Measurements from ENCODE around the gene GDF7. TPM values are rescaled to one million over a fixed set of nuclear protein-coding genes. Genes with fewer than 3 reads are reported as not detected.

The GDF7 gene
- polyA plus RNA-seq, 1 of the 3 experiments (the other 2 are of a cell fraction), result 0.02 TPM

DNA sequence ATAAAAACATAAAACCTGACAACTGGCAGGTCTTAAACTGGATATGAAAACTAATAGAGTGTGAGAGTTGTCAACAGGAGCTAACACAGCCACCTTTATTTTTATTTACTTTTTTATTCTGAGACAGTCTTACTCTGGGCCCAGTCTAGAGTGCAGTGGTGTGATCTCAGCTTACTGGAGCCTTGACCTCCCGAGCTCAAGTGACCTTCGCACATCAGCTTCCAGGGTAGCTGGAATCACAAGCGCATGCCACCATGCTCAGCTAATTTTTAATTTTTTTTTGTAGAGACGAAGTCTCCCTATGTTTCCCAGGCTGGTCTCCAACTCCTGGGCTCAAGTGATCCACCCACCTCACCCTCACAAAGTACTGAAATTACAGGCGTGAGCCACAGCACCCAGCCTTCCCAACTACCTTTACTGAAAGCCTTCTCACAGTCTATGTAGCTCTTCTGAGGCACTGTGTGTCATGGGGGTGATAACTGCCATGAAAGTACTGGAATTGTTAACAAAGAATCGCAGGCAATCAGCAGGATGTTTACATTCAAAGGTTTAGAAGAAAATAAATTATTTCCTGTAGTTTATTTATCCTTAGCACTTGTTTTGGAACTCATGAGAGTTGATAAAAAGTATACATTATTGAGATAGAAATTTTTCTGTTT is 24.3 kb downstream of the GDF7 start:
- Histone ChIP-seq H3K9me3 (no peaks in the 10 kb centered on the region), H3K27ac (ENCODE audit: low read depth in 2 of 2, low read length in 1 of 2) (no peak overlapping the region)

DNA sequence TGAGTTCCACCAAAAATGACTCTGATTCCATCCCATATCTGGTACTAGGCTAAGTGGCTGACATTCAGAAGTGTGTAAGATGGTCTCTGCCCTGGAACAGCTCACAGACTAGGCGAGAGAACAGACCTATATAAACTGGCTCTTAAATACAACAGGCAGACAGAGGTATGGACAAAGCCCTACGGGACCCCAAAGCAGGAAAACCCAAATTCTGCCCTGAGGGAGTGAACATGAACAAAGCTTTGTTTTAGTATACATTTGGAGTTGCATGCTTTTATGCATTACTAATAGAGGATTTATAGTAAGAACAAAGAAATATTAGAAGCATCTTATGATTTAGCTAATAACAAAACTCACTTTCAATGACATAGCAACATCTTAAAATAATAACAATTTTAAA is 25.1 kb downstream of the GDF7 start:
- no peaks in the 10 kb centered on the region for H4K20me1 ChIP-seq (ENCODE audit: insufficient read depth)
- no peaks in the 10 kb centered on the region for H3K9me2 ChIP-seq
- H3K27me3 ChIP-seq (ENCODE audit: insufficient read depth), result no peaks in the 10 kb centered on the region
- H3K36me3 ChIP-seq (replicated peaks in 1 of 2; ENCODE audit: control insufficient read depth in 1 of 2, insufficient read depth in 2 of 2, low read length in 1 of 2), result peaks cover 1 to 34% of the 10 kb centered on the region in 2 experiments
- H3K9me3 ChIP-seq, result no peaks in the 10 kb centered on the region
- CTCF ChIA-PET, result interaction anchor here (0.9 to 2.7 kb wide), 9 partner anchors 9 to 427 kb away, joined by 3 to 16 read pairs (median 4); partner anchors contain the start of gene GDF7
- H3K79me2 ChIP-seq (ENCODE audit: insufficient read depth), result no peaks in the 10 kb centered on the region
- no peak overlapping the region for H2AFZ ChIP-seq (ENCODE audit: low read depth)
- POLR2A ChIA-PET, result no interaction called here
- H3K9ac ChIP-seq, result no peak overlapping the region
- WGBS (ENCODE audit: low lambda C conversion rate), result 91% methylated on average over 2 of the region's 2 CpGs
- no peak overlapping the region for H3K4me2 ChIP-seq
- no peak overlapping the region for H3K27ac ChIP-seq (ENCODE audit: low read depth in 2 of 2, low read length in 1 of 2)
- H3F3A ChIP-seq (replicated peaks; ENCODE audit: insufficient read depth), result no peaks in the 10 kb centered on the region
- no peaks in the 10 kb centered on the region; a peak in 1 of 4 replicates for H3K4me1 ChIP-seq (ENCODE audit: control insufficient read depth in 1 of 2, insufficient read depth in 2 of 2, low read depth in 1 of 2, low read length in 1 of 2)
- no peak for DNase-seq
- no peak overlapping the region for H3K4me3 ChIP-seq (ENCODE audit: low read depth in 2 of 2, low read length in 1 of 2)
- TF ChIP-seq, protein P1, sequence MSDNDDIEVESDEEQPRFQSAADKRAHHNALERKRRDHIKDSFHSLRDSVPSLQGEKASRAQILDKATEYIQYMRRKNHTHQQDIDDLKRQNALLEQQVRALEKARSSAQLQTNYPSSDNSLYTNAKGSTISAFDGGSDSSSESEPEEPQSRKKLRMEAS (IDR thresholded peaks at IDR 0.05; ENCODE audit: low read depth), result no peak
- no peak for TF ChIP-seq EP300 (IDR thresholded peaks at IDR 0.05; ENCODE audit: borderline replicate concordance in 1 of 2, low read depth in 1 of 2, low read length in 1 of 2)
- TF ChIP-seq ELF1 (IDR thresholded peaks at IDR 0.05), result no peak
- TF ChIP-seq CHD2 (IDR thresholded peaks at IDR 0.05; ENCODE audit: low read length, partially characterized antibody), result no peak
- TF ChIP-seq, protein P2, sequence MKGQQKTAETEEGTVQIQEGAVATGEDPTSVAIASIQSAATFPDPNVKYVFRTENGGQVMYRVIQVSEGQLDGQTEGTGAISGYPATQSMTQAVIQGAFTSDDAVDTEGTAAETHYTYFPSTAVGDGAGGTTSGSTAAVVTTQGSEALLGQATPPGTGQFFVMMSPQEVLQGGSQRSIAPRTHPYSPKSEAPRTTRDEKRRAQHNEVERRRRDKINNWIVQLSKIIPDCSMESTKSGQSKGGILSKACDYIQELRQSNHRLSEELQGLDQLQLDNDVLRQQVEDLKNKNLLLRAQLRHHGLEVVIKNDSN (IDR thresholded peaks at IDR 0.05; ENCODE audit: borderline replicate concordance, low read depth), result no peak
- no peak for TF ChIP-seq FOXJ3 (CRISPR knock-in tag; IDR thresholded peaks at IDR 0.05)
- no peak for TF ChIP-seq TCF12 (IDR thresholded peaks at IDR 0.05)
- TF ChIP-seq POLR2AphosphoS5 (IDR thresholded peaks at IDR 0.05; ENCODE audit: low read depth, low read length), result no peak
- TF ChIP-seq MEF2A (IDR thresholded peaks at IDR 0.05; ENCODE audit: borderline replicate concordance, low read depth), result no peak
- no peak for TF ChIP-seq NRF1 (IDR thresholded peaks at IDR 0.05; ENCODE audit: low read depth, low read length)
- no peak for TF ChIP-seq RXRA (IDR thresholded peaks at IDR 0.05; ENCODE audit: borderline replicate concordance, low read depth)
- no peak for TF ChIP-seq TAF1 (IDR thresholded peaks at IDR 0.05; ENCODE audit: borderline replicate concordance, low read depth, low read length)
- TF ChIP-seq, protein P3, sequence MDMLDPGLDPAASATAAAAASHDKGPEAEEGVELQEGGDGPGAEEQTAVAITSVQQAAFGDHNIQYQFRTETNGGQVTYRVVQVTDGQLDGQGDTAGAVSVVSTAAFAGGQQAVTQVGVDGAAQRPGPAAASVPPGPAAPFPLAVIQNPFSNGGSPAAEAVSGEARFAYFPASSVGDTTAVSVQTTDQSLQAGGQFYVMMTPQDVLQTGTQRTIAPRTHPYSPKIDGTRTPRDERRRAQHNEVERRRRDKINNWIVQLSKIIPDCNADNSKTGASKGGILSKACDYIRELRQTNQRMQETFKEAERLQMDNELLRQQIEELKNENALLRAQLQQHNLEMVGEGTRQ (IDR thresholded peaks at IDR 0.05; ENCODE audit: borderline replicate concordance, low read depth, low read length), result no peak
- no peak for TF ChIP-seq RFX5 (IDR thresholded peaks at IDR 0.05; ENCODE audit: low read length)
- TF ChIP-seq TEAD4 (IDR thresholded peaks at IDR 0.05; ENCODE audit: borderline replicate concordance, insufficient read depth), result no peak
- no peak for TF ChIP-seq SIN3A (IDR thresholded peaks at IDR 0.05; ENCODE audit: borderline replicate concordance, low read depth, low read length)

More for the DNA sequence above, 24.3 kb downstream of the GDF7 start:
- Histone ChIP-seq H3K4me3 (ENCODE audit: low read depth in 2 of 2, low read length in 1 of 2) (no peak overlapping the region), H3K27me3 (ENCODE audit: insufficient read depth) (no peaks in the 10 kb centered on the region), H3K36me3 (replicated peaks in 1 of 2; ENCODE audit: control insufficient read depth in 1 of 2, insufficient read depth in 2 of 2, low read length in 1 of 2) (peaks cover 3 to 43% of the 10 kb centered on the region in 2 experiments), H3K9ac (no peak overlapping the region), H3K4me1 (ENCODE audit: control insufficient read depth in 1 of 2, insufficient read depth in 2 of 2, low read depth in 1 of 2, low read length in 1 of 2) (no peaks in the 10 kb centered on the region; a peak in 1 of 4 replicates), H3K9me2 (no peaks in the 10 kb centered on the region), H4K20me1 (ENCODE audit: insufficient read depth) (no peaks in the 10 kb centered on the region), H3K79me2 (ENCODE audit: insufficient read depth) (no peaks in the 10 kb centered on the region), H3F3A (replicated peaks; ENCODE audit: insufficient read depth) (no peaks in the 10 kb centered on the region), H3K4me2 (no peak overlapping the region), H2AFZ (ENCODE audit: low read depth) (no peak overlapping the region)
- no peak for DNase-seq
- WGBS (ENCODE audit: low lambda C conversion rate), result 94% methylated on average over 6 of the region's 6 CpGs
- ChIA-PET CTCF (interaction anchor here (0.6 to 1.1 kb wide), 4 partner anchors 9 to 30 kb away, joined by 3 to 4 read pairs (median 4); no protein-coding TSS in a partner anchor), POLR2A (no interaction called here)
- TF ChIP-seq, protein P2 (IDR thresholded peaks at IDR 0.05; ENCODE audit: borderline replicate concordance, low read depth), result no peak
- TF ChIP-seq, protein P4, sequence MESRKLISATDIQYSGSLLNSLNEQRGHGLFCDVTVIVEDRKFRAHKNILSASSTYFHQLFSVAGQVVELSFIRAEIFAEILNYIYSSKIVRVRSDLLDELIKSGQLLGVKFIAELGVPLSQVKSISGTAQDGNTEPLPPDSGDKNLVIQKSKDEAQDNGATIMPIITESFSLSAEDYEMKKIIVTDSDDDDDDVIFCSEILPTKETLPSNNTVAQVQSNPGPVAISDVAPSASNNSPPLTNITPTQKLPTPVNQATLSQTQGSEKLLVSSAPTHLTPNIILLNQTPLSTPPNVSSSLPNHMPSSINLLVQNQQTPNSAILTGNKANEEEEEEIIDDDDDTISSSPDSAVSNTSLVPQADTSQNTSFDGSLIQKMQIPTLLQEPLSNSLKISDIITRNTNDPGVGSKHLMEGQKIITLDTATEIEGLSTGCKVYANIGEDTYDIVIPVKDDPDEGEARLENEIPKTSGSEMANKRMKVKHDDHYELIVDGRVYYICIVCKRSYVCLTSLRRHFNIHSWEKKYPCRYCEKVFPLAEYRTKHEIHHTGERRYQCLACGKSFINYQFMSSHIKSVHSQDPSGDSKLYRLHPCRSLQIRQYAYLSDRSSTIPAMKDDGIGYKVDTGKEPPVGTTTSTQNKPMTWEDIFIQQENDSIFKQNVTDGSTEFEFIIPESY (IDR thresholded peaks at IDR 0.05; ENCODE audit: borderline replicate concordance, low read depth), result no peak
- TF ChIP-seq SIN3A (IDR thresholded peaks at IDR 0.05; ENCODE audit: borderline replicate concordance, low read depth, low read length) (no peak), YY1 (IDR thresholded peaks at IDR 0.05; ENCODE audit: low read depth) (no peak), EP300 (IDR thresholded peaks at IDR 0.05; ENCODE audit: borderline replicate concordance in 1 of 2, low read depth in 1 of 2, low read length in 1 of 2) (no peak)
- TF ChIP-seq, protein P3 (IDR thresholded peaks at IDR 0.05; ENCODE audit: borderline replicate concordance, low read depth, low read length), result no peak
